GM21447 (cell line): ENCODE results near the gene PLA2G4F.

Source experiments
- ATAC-seq: cut with Tn5 transposase; IDR thresholded peaks from one replicate; pipeline ENCODE4 v1.9.1; 2021; ENCODE audit not compliant: unreplicated experiment

Gene PLA2G4F

DNA sequence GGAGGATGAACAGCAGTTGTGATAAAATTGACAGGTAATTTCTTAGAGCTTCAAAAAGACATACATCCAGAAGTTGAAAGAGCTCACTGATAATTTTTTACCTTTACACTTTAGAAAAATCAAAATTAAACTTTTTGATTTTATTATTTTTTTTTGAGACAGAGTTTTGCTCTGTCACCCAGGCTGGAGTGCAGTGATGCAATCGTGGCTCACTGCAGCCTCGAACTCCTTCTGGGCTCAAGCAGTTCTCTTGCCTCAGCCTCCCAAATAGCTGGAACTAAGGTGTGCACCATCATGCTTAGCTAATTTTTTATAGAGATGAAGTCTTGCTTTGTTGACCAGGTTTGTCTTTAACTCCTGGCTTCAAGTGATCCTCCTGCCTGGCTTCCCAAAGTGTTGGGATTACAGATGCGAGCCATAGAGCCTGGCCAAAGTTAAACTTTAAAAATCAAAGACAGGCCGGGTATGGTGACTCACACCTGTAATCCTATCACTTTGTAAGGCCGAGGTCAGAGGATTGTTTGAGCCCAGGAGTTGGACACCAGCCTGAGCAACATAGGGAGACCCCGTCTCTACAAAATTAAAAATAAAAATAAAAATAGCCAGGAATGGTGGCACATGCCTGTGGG is 21.7 kb downstream of the PLA2G4F start:
- ATAC-seq: no peak

DNA sequence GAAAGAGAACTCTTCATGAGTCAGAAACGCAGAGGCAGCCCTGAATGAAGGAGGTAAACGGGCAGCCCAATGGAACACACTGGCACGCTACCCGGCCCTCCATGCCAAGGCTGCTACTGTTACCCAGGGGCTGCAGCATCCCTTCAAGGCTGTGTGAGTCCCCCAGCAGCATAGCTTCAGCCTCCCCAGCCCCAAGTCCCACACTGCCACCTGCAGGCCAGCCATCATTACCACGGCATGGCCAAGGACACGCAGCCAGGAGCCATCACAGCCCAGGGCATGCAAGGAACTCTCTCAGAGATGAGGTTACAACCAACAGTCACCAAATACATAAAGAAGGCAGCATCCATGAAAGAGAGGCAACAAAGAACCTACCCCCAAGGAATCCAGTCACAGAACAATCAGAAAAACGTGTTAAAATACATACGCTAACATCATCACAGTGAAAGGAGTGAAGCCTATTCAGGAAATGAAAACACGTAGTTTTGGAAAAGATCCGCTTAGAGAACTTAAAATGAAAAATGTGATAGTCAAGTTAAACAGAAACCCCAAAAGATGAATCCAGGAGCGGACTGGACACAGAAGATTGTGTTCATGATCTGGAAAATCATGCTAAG is 22.4 kb downstream of the PLA2G4F start:
- no peak for ATAC-seq

GRCh38 chr15:42133356-42133755 is 23.1 kb downstream of the PLA2G4F start:
- no peak for ATAC-seq

- no peak for ATAC-seq
Measured at GRCh38 chr15:42131826-42132806, 24.3 kb downstream of the PLA2G4F start.

GRCh38 chr15:42131006-42131405 is 25.4 kb downstream of the PLA2G4F start:
- ATAC-seq: no peak

GRCh38 chr15:42130246-42130986 is 26.0 kb downstream of the PLA2G4F start:
- ATAC-seq: no peak

DNA sequence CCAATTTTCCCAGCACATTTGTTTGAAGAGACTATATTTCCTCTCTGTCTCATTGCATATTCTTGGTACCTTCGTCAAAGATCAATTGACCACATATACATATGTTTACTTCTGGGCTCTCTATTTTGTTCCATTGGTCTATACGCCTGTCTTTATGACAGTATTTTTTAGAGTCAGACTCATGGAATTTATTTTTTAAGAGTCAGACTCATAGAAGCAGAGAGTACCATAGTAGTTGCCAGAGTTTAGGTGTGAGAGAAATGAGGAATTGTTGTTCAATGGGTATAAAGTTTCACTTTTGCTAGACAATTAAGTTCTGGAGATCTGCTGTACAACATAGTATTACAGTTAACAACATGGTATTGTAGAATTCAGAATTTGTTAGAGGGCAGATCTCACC is 27.1 kb downstream of the PLA2G4F start:
- no peak for ATAC-seq

- no peak for ATAC-seq
Measured at GRCh38 chr15:42128476-42128875, 28.0 kb downstream of the PLA2G4F start.

GRCh38 chr15:42123546-42123945 is 32.9 kb downstream of the PLA2G4F start:
- no peak for ATAC-seq

GRCh38 chr15:42121682-42122081 is 34.8 kb downstream of the PLA2G4F start:
- ATAC-seq: no peak

DNA sequence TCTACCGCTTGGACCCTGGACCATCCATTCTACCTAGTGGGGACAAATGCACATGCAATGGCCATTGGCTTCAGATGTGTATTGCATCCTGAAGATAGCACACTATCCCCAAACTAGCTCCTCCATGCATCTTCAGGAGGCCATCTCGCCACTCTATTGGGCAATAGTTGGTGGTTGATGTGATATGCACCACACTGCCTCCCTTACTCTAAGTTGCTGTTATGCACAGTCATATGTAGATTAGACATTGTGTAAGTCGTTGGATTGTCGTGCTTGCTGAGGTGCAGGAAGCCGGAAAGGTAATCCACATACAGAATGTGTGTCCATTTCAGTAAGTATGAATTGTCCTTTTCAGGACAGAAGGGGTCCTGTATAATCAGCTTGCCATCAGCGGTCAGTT is 35.4 kb downstream of the PLA2G4F start:
- no peak for ATAC-seq

DNA sequence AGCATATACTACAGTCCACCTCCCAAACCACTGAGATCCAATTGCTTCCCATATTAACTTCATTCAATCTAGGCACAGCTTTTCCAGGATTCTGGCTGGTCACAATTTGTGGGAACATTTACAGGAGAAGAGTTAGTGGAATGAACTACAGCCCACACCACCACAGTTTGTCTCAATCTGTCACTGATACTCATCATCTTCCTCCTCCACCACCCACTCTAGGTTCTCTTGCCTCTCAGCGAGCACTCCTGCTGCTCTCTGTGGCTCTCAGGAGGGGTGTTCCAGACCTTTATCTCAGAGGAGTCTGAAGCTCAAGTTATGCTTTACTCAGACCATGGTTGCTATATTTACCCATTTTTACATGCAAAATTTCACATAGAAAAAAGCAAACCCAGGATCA is 36.2 kb downstream of the PLA2G4F start:
- ATAC-seq: no peak

DNA sequence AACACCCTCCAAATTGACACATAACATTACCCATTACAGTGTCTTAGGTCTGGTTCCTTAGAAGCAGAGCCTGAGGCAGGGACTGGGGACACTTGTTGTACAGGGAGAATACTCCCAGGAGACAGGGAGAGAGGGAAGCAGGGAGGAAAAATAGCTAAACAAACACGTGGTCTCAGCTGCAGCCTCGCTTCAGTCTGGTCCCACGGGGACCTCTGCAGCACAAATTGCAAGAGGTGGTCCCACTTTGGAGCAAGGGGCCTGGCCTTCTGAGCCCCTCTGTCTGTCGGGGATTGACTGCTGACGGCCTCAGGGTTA is 37.0 kb downstream of the PLA2G4F start:
- no peak for ATAC-seq

DNA sequence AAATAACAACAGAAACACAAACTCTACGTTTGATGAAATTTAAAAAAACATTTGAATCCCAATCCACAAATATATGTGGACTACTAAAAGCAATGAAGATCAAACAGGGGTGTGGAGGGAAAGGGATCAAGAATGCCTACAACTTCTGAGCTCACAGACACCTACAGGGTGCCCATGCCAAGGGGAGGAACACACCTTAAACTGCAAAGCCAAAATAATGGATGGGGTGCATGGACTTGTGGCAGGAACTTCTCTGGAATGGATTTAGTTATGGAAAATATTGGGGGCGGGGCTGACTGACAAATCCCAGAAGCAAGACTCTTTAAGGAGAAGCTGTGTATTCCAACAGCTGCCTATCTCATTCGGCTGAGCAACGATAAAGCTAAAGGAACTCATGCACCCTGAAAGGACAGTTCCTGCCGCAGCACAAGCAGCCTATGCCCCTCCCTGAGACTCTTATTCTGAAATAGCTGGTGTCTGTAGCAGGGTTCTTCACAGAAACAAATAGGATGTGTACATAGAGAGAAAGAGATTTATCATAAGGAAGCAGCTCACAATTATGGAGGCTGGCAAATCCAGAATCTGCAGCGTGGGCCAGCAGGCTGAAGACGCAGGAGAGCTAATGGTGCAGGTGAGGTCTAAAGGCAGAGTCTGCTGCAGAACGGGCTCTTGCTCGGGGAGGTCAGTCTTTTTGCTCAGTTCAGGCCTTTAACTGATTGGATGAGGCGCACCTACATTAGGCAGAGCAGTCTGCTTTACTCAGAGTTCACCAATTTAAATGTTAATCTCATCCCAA is 37.6 kb downstream of the PLA2G4F start:
- ATAC-seq: no peak

DNA sequence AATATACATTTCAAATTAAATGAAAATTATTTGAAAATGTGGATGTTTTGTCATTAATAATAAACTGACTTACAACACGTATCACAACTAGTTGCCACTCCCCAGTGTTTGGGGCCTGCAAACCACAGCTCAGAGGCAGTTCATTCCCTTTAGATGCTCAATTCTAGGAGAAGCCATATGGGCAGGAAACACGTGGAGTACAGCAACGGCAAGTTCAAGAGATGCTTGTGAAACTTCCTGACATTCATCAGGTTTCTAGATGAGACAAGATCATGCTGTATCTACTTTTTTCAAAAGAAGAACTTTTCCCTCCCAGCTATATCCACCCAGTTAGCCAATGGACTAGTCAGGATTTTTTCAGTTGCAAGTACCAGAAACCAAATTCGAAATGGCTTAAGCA is 44.5 kb downstream of the PLA2G4F start:
- no peak for ATAC-seq

DNA sequence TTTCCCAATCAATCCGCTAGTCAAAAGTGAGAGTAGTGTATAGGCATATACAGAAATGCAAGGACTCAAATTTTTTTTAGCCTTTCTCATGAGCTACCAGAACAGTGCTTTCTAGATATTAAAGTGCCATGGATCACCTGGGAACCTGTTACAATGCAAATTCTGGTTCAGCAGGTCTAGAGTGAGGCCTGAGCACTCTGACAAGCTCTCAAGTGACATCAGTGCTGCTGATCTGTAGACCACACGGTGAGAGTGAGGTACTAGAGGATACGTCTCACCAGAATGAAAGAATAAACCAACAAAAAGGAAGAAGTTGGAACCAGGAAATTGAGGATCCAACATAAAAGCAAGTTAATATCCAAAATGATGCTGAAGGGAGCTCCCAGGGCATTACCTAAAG is 46.1 kb downstream of the PLA2G4F start:
- ATAC-seq: no peak

- ATAC-seq: no peak
Measured at GRCh38 chr15:42108806-42109205, 47.6 kb downstream of the PLA2G4F start.

DNA sequence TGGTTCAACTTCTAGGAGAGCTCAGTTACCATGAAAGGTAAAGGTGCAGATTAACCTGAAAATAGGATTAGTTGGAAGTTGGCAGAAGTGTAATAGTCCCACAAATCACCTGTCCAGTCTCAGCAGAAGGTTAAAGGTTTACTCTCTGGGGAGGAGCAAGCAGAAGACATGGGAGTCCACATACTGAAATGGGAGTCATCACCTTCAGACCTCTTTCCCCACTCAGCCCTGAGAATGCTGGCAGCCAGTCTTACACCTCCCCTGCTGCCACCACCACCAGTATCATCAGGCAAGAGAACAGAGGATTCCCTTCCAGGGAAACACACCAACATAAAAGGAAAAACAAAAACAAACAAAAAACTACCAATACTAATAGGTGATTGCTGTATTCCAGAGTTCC is 48.2 kb downstream of the PLA2G4F start:
- ATAC-seq: no peak

DNA sequence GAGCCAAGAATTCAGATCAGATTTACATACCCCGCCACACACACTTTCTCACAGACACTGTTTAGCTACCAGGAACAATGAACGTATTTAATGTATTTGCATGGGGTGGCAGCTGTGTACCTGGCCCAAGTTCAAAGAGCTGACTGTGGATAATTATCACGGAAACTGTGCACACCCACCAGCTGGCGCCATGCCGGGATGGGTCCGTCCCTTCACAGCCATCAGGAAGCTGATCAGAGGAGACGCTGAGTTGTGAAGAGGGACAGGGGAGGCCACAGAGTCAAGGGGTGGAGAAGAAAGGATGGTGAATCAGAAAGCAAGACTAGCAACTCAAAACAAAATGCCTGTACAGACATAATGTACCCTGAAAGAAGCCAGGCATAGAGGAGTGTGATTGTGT is 49.0 kb downstream of the PLA2G4F start:
- no peak for ATAC-seq

DNA sequence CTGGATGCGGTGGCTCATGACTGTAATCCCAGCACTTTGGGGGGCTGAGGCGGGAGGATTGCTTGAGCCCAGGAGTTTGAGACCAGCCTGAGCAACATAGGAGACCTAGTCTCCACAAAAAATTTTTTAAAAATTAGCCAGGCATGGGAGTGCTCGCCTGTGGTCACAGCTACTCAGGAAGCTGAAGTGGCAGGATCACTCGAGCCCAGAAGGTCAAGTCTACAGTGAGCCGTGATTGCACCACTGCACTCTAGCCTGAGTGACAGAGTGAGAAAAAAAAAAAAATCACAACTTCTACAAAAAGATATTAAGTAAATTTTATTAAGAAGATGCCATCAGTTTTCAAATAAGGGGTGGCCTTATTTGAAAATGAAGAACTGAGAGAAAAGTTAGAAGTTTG is 50.1 kb downstream of the PLA2G4F start:
- ATAC-seq: no peak
